Inferior parietal cortex (tissue), 1 donor: ENCODE results near the gene C9orf72.

ENCODE experiments used
- DNase-seq: peaks from one replicate; pipeline ENCODE4 v3.0.0-alpha.2; 2016; ENCODE audit errors: extremely low spot score

The C9orf72 gene

GRCh38 chr9:27538647-27539046 lies 34.6 kb downstream of the C9orf72 start:
- no peak for DNase-seq

GRCh38 chr9:27537756-27538155 lies 35.5 kb downstream of the C9orf72 start:
- no peak for DNase-seq

GRCh38 chr9:27537027-27537435 lies 36.2 kb downstream of the C9orf72 start:
- no peak for DNase-seq

GRCh38 chr9:27536168-27536567 lies 37.1 kb downstream of the C9orf72 start:
- DNase-seq = no peak

- DNase-seq = no peak
Measured at GRCh38 chr9:27535701-27536118, 37.6 kb downstream of the C9orf72 start.

- DNase-seq = no peak
Measured at GRCh38 chr9:27534658-27535209, 38.5 kb downstream of the C9orf72 start.

- DNase-seq = no peak
Measured at GRCh38 chr9:27534131-27534530, 39.1 kb downstream of the C9orf72 start.

- no peak for DNase-seq
Measured at GRCh38 chr9:27533311-27533710, 40.0 kb downstream of the C9orf72 start.

GRCh38 chr9:27532046-27532445 lies 41.2 kb downstream of the C9orf72 start:
- DNase-seq = no peak

- no peak for DNase-seq
Measured at GRCh38 chr9:27530915-27531755, 42.1 kb downstream of the C9orf72 start.

- peak; percentile 88 for DNase-seq
Measured at GRCh38 chr9:27529316-27530278, 43.7 kb downstream of the C9orf72 start, which contains the start of gene MOB3B. TSS of gene MOB3B (minus strand) at chr9:27529814. CDS start at chr9:27455550, 74,264 bp downstream.

- DNase-seq = no peak
Measured at GRCh38 chr9:27528886-27529315, 44.4 kb downstream of the C9orf72 start.

- no peak for DNase-seq
Measured at GRCh38 chr9:27528076-27528885, 45.0 kb downstream of the C9orf72 start.

GRCh38 chr9:27527702-27528075 lies 45.6 kb downstream of the C9orf72 start:
- no peak for DNase-seq

- DNase-seq = no peak
Measured at GRCh38 chr9:27524236-27524635, 49.0 kb downstream of the C9orf72 start, which contains the start of gene IFNK. TSS of gene IFNK (plus strand) at chr9:27524290. CDS start at chr9:27524337, 47 bp downstream.

- DNase-seq = no peak
Measured at GRCh38 chr9:27523141-27523540, 50.1 kb downstream of the C9orf72 start.

GRCh38 chr9:27520986-27521385 lies 52.3 kb downstream of the C9orf72 start:
- DNase-seq = no peak

- no peak for DNase-seq
Measured at GRCh38 chr9:27519466-27520465, 53.5 kb downstream of the C9orf72 start.

GRCh38 chr9:27518809-27519208 lies 54.5 kb downstream of the C9orf72 start:
- no peak for DNase-seq

GRCh38 chr9:27518006-27518405 lies 55.3 kb downstream of the C9orf72 start:
- no peak for DNase-seq
